OCI-LY7 (cell line): ENCODE data around the gene GNA15.

Experiments
- CTCF ChIP-seq: fragments of 200-600 bp; sonication (generic); conservative IDR thresholded peaks from 2 replicates; pipeline ENCODE4 v1.5.1; 2014; ENCODE audit warnings: mild to moderate bottlenecking, antibody characterized with exemption, low read length, moderate library complexity, mixed read lengths
- EZH2phosphoT487 ChIP-seq: fragments of 200-600 bp; sonication (generic); IDR thresholded peaks from 2 replicates; pipeline ENCODE4 v1.6.1; 2018; ENCODE audit warnings: low read depth, borderline replicate concordance, mild to moderate bottlenecking, mixed run types, antibody characterized with exemption, low read length, moderate library complexity, mixed read lengths

DNA sequence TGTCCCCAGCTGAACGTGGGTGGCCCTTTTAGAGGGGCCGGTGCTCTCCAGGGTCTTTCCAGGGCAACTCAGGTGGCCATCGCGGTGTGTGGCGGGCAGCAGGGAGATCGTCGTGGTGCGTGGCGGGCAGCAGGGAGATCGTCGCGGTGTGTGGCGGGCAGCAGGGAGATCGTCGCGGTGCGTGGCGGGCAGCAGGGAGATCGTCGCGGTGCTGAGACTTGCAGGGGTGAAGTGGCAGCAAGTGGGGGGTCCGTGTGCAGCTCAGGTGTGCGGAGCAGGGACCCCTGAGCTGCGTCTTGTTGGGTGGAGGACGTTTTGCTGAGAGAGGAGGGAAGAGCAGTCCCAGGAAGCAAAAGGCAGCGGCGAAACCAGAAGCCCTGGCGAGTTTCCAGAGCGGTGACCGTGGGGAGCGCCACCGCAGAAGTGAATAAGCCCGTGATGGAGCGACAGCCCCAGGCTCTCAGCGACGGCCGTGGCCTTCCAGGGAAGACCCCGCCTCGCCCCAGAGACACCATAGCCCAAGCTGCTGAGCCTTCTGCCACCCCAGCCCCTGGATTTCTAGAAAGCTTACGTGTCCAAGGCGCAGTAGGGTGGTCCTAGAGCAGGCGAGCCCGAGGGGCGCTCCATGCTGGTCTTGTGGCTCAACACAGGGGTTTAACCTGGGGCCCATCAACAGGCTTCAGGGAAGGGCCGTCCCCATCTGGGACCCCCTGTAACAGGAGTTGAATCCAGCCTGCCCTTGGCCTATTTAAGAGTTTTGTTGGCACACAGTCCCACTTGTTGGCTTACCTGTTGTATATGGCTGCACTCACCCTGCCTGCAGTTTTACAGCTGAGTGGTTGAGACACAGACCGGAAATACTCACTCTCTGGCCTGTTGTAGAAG lies 55.3 kb downstream of the GNA15 start:
- TF ChIP-seq CTCF (no peak), EZH2phosphoT487 (no peak)
